Sigmoid colon (tissue), 7 donors: ENCODE measurements around the gene METRN. TPM values are rescaled to one million over a fixed set of nuclear protein-coding genes. Genes with fewer than 3 reads are reported as not detected.

Experiments
- DNase-seq: peaks from one replicate; pipeline ENCODE4 v3.0.0-alpha.2; 2019
- H3K27ac ChIP-seq, 4 donors: fragments of 200-600 bp; sonication (generic); one replicate each; pipeline ENCODE4 v1.5.1; 2016 to 2019; ENCODE audit warnings: mild to moderate bottlenecking in 1 of 4
- H3K27me3 ChIP-seq, 3 donors: fragments of 200-600 bp; sonication (generic); one replicate each; pipeline ENCODE4 v1.5.1; 2019; ENCODE audit warnings: mild to moderate bottlenecking in 1 of 3
- H3K36me3 ChIP-seq, 4 donors: fragments of 200-600 bp; sonication (generic); one replicate each; pipeline ENCODE4 v1.5.1; 2016 to 2019
- H3K4me1 ChIP-seq, 4 donors: fragments of 200-600 bp; sonication (generic); one replicate each; pipeline ENCODE4 v1.5.1; 2017 to 2019
- H3K4me3 ChIP-seq, 4 donors: fragments of 200-600 bp; sonication (generic); one replicate each; pipeline ENCODE4 v1.5.1; 2017 to 2019; ENCODE audit warnings: mild to moderate bottlenecking in 2 of 4, moderate library complexity in 1 of 4
- H3K9me3 ChIP-seq, 4 donors: fragments of 200-600 bp in 3 of 4; sonication (generic) in 3 of 4; one replicate each; pipeline versions ENCODE4 v1.5.1 to v1.6.1; 2013 to 2019
- EP300 ChIP-seq, 4 donors: sonication (generic); formaldehyde crosslinking; IDR thresholded peaks; one replicate each; pipeline ENCODE4 v1.6.1; 2017; ENCODE audit warnings: antibody characterized with exemption in 4 of 4
- POLR2A ChIP-seq, 2 donors: fragments of 450-650 bp; IDR thresholded peaks; one replicate each; pipeline ENCODE4 v1.6.1; 2016; ENCODE audit warnings: antibody characterized with exemption in 2 of 2, mild to moderate bottlenecking in 2 of 2, moderate library complexity in 2 of 2
- POLR2AphosphoS5 ChIP-seq, 4 donors: sonication (generic); formaldehyde crosslinking; IDR thresholded peaks; one replicate each; pipeline ENCODE4 v1.6.1; 2017; ENCODE audit warnings: antibody characterized with exemption in 4 of 4
- WGBS, 2 donors: extraction: QIAGEN DNeasy Blood & Tissue Kit; methylation state at CpG; one replicate each; pipeline ENCODE4 v1.1.7; 2013; 5-methylcytosine and 5-hydroxymethylcytosine counted together
- intact Hi-C: fragments of 100-400 bp; cut with DNase I; formaldehyde crosslinking; loops from one replicate; pipeline ENCODE4 v1.15.1; 2023
- polyA plus RNA-seq, 3 donors: library from polyadenylated mRNA; stranded (reverse); fragments of 200-250 nt; gene quantifications; one replicate each; pipeline ENCODE4 v1.2.3, GENCODE V29; 2013
- total RNA-seq, 4 donors: library from RNA; depleted of rRNA; stranded (reverse); fragments of >200 nt; gene quantifications; one replicate each; pipeline ENCODE4 v1.1.0, GENCODE V29; 2016
- TF ChIP-seq, protein P1 (sequence below), 4 experiments: fragments of 450-650 bp in 3 of 4; fragments of 200-600 bp in 1 of 4; IDR thresholded peaks; one replicate each; pipeline ENCODE4 v1.5.1; 2016 to 2019; ENCODE audit warnings: antibody characterized with exemption in 4 of 4, mild to moderate bottlenecking in 3 of 4, moderate library complexity in 2 of 4
- donor health status: healthy with polysubstance abuse.
- donor health status: Bipolar disorder and iron deficiency.
- donor health status: healthy.

METRN gene
- total and polyA plus RNA-seq, 7 donors, result 16.5 to 49.9 (median 31.8) TPM

DNA sequence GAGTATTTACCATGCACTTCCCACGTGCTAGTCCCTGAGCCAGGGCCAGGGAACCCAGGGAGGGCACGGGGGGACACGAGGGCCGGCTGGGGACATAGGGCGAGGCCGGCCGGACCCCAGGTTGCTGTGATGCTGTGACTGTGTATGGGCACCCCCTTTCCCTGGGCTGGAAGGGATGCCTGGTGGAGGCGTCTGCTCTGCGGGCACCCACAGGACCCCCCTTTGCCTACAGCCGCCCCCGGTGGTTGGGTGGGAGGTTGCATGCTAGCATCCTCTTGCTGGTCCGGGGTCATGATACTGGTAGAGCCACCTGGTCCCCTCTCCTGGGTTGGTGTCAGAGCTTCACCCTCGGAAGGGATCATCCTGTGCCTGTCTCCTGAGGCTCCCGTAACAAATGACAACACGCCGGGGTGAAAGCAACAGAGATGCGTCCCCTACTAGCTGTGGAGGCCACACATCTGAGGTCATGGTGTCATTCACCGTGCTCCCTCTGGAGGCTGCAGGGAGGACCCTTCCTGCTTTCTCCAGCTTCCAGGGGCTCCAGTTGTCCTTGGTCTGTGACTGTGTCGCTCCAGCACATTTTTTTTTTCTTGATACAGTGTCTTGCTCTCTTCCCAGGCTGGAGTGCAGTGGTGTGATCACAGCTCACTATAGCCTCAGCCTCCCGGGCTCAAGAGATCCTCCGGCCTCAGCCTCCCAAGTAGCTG is 29.0 kb downstream of the METRN start:
- 81 to 87% methylated on average over 21 of the region's 21 CpGs for WGBS, 2 donors
- DNase-seq, result no peak
- H3K4me3 ChIP-seq, result no peak overlapping the region
- H3K36me3 ChIP-seq, result peaks cover 0 to 5% (median 0%) of the 10 kb centered on the region in 4 donors
- H3K9me3 ChIP-seq, result no peaks in the 10 kb centered on the region
- peaks cover 0 to 5% (median 0%) of the 10 kb centered on the region in 3 donors for H3K27me3 ChIP-seq
- TF ChIP-seq POLR2AphosphoS5 (IDR thresholded peaks at IDR 0.05) (no peak), POLR2A (IDR thresholded peaks at IDR 0.05) (no peak), EP300 (IDR thresholded peaks at IDR 0.05) (no peak)
- TF ChIP-seq, protein P1, sequence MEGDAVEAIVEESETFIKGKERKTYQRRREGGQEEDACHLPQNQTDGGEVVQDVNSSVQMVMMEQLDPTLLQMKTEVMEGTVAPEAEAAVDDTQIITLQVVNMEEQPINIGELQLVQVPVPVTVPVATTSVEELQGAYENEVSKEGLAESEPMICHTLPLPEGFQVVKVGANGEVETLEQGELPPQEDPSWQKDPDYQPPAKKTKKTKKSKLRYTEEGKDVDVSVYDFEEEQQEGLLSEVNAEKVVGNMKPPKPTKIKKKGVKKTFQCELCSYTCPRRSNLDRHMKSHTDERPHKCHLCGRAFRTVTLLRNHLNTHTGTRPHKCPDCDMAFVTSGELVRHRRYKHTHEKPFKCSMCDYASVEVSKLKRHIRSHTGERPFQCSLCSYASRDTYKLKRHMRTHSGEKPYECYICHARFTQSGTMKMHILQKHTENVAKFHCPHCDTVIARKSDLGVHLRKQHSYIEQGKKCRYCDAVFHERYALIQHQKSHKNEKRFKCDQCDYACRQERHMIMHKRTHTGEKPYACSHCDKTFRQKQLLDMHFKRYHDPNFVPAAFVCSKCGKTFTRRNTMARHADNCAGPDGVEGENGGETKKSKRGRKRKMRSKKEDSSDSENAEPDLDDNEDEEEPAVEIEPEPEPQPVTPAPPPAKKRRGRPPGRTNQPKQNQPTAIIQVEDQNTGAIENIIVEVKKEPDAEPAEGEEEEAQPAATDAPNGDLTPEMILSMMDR (IDR thresholded peaks at IDR 0.05), result no peak
- intact Hi-C loops, result no loop called here
- no peak overlapping the region for H3K27ac ChIP-seq
- H3K4me1 ChIP-seq, result peaks cover 0 to 18% (median 15%) of the 10 kb centered on the region in 4 donors

DNA sequence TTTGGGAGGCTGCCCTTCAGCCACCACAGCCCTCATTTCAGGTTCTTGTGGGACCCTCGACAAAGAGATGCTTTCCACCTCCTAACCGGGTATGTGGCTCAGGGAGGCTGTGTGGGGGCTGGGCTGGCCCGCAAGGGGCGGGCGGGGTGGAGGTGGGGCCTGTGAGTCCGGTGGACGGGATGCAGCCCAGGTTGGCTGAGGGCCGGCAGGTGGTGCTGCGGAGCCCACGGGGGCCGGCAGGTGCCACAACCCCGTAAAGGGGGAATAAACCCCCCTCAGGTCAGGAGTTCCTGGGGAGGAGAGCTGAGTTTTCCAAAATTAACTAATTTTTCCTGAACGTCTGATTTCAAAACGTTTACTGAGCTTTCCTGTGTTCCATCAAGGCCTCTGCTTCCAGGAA is 30.8 kb downstream of the METRN start:
- TF ChIP-seq POLR2AphosphoS5 (IDR thresholded peaks at IDR 0.05), result no peak
- TF ChIP-seq EP300 (IDR thresholded peaks at IDR 0.05), result no peak
- TF ChIP-seq, protein P1 (IDR thresholded peaks at IDR 0.05), result no peak
- TF ChIP-seq POLR2A (IDR thresholded peaks at IDR 0.05), result no peak
- intact Hi-C loops, result no loop called here
- 2 to 5% methylated on average over 14 of the region's 14 CpGs for WGBS, 2 donors
- Histone ChIP-seq H3K27ac (no peak overlapping the region), H3K9me3 (no peaks in the 10 kb centered on the region), H3K36me3 (no peaks in the 10 kb centered on the region), H3K27me3 (peaks cover 0 to 5% (median 0%) of the 10 kb centered on the region in 3 donors), H3K4me3 (no peak overlapping the region), H3K4me1 (peaks cover 0 to 5% (median 5%) of the 10 kb centered on the region in 4 donors)
- DNase-seq, result no peak

DNA sequence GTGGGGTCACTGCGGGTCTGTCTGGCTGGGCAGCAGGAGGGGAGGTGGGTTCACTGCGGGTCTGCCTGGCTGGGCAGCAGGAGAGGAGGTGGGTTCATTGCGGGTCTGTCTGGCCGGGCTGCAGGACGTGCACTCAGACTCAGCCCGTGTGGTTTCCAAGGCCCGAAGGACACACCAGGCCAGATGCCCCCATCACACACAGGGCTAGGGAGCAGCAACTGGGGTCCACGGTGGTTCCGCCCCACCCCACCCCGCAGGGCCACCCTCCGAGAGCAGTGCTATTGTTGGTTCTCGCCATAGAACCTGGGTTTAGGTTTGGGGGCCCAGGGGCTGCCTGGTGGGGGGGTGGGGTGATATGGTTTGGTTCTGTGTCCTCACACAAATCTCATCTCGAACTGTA is 31.7 kb downstream of the METRN start:
- Histone ChIP-seq H3K36me3 (no peaks in the 10 kb centered on the region), H3K4me1 (no peaks in the 10 kb centered on the region), H3K27me3 (peaks cover 0 to 5% (median 0%) of the 10 kb centered on the region in 3 donors), H3K9me3 (no peaks in the 10 kb centered on the region), H3K4me3 (no peak overlapping the region), H3K27ac (no peak overlapping the region)
- DNase-seq, result no peak
- 72 to 80% methylated on average over 13 of the region's 13 CpGs for WGBS, 2 donors
- intact Hi-C loops, result no loop called here
- TF ChIP-seq POLR2AphosphoS5 (IDR thresholded peaks at IDR 0.05), result no peak
- TF ChIP-seq, protein P1 (IDR thresholded peaks at IDR 0.05), result no peak
- no peak for TF ChIP-seq POLR2A (IDR thresholded peaks at IDR 0.05)
- TF ChIP-seq EP300 (IDR thresholded peaks at IDR 0.05), result no peak

DNA sequence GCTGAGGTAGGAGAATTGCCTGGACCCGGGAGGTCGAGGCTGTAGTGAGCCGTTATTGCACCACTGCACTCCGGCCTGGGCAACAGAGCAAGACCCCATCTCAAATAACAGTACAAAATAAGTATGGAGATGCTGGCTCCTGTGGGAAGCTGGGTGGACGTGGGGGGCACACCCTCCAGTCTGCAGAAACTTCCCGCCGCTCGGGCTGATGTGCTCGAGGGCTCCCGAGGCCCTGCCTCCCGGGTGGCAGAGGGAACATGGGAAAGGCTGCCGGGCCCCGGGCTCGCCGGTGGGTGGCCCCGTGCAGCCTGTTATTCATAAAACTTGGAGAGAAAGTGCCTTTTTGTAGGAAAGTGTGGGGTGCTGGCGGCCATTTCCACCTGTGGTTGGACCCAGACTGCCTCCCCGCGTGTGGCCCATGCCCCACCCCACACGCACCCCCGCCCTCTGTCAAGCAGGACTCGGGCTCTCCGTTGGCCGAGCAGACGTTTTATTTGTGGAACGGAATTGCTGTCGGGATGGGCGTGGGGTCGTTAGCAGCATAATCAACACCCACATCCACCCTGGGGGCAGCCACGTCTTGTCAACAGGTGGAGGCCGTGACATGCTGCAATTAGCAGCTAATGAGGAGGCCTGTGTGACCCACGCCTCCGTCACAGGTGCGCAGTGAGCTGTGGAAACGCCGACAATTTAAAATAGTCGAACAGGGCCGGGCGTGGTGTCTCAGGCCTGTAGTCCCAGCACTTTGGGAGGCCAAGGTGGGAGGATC is 33.2 kb downstream of the METRN start:
- intact Hi-C loops, result no loop called here
- WGBS, 2 donors, result 58 to 82% methylated on average over 39 of the region's 39 CpGs
- Histone ChIP-seq H3K4me3 (no peak overlapping the region), H3K27ac (no peak overlapping the region), H3K36me3 (no peaks in the 10 kb centered on the region), H3K9me3 (no peaks in the 10 kb centered on the region), H3K4me1 (no peaks in the 10 kb centered on the region), H3K27me3 (peaks cover 0 to 11% (median 8%) of the 10 kb centered on the region in 3 donors)
- no peak for DNase-seq
- TF ChIP-seq POLR2AphosphoS5 (IDR thresholded peaks at IDR 0.05) (no peak), POLR2A (IDR thresholded peaks at IDR 0.05) (no peak), EP300 (IDR thresholded peaks at IDR 0.05) (no peak)
- TF ChIP-seq, protein P1 (IDR thresholded peaks at IDR 0.05), result no peak
